ENCODE results near the gene TTLL10.

TTLL10 gene

DNA sequence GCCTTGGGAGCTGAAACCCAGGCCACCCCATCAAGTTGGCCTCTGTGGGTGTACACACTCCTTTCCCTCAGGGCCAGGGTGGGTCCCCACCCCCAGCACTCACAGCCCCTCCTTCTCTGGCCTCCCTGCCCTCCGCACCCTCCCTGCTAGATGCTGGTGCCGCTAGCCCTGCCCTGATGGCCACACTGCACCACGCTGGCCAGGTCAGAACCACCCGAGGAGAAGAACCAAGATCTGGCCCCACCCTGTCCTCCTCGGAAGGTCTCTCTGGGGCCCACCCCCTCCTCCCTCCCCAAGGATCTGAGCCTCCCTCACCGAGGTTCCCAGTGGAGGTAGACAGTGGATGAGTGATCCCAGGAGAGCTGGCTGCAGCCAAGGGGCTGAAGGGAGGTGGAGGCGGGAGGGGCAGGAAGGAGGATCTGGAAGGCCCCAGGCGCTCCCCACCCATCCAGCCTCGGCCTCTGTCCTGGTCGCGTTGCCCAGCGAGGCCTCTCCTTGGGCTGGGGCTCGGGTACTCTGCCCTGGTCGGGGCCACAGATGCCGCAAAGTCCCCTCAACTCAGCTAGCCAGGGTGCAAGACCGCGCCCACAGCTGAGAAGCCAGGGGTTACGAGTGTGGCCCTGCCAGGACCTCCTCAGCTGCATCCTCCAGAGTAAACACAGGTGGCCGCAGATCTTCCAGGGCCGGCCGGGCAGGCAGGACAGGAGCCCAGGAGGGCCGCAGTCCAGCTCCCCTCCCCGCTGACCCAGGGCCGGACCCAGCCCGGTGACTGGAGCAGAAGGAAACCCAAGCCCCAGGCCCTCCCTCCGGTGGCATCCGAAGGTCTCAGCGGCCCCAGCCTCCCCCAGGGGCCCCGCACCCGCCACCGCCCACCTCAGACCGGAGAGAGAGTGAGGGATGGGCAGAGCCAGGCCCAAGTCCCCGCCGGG is 63.5 kb downstream of the TTLL10 start:
- no peaks in the 10 kb centered on the region for H3K27me3 ChIP-seq (ENCODE audit: insufficient read depth, low read length, poor library complexity, severe bottlenecking)
- peaks cover 11% of the 10 kb centered on the region for H3K4me1 ChIP-seq (ENCODE audit: insufficient read depth, low read length, poor library complexity, severe bottlenecking)
- H3F3A ChIP-seq (ENCODE audit: low read depth) = no peaks in the 10 kb centered on the region
- TF ChIP-seq, protein P1, sequence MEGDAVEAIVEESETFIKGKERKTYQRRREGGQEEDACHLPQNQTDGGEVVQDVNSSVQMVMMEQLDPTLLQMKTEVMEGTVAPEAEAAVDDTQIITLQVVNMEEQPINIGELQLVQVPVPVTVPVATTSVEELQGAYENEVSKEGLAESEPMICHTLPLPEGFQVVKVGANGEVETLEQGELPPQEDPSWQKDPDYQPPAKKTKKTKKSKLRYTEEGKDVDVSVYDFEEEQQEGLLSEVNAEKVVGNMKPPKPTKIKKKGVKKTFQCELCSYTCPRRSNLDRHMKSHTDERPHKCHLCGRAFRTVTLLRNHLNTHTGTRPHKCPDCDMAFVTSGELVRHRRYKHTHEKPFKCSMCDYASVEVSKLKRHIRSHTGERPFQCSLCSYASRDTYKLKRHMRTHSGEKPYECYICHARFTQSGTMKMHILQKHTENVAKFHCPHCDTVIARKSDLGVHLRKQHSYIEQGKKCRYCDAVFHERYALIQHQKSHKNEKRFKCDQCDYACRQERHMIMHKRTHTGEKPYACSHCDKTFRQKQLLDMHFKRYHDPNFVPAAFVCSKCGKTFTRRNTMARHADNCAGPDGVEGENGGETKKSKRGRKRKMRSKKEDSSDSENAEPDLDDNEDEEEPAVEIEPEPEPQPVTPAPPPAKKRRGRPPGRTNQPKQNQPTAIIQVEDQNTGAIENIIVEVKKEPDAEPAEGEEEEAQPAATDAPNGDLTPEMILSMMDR (conservative IDR thresholded peaks at IDR 0.05; ENCODE audit: low read length) = no peak
- no peak for TF ChIP-seq EZH2phosphoT487 (IDR thresholded peaks at IDR 0.05; ENCODE audit: borderline replicate concordance)
- H2AFZ ChIP-seq (ENCODE audit: low read length) = no peak overlapping the region
- peaks cover 3% of the 10 kb centered on the region for H4K20me1 ChIP-seq (ENCODE audit: insufficient read depth, low read length, poor library complexity, severe bottlenecking)
- H3K4me2 ChIP-seq (ENCODE audit: low read depth, low read length, poor library complexity, severe bottlenecking) = no peak overlapping the region
- no peak overlapping the region for H3K9ac ChIP-seq (ENCODE audit: low read depth, low read length, poor library complexity, severe bottlenecking)
- H3K9me2 ChIP-seq (replicated peaks; ENCODE audit: low read depth, low read length) = no peaks in the 10 kb centered on the region
- H3K4me3 ChIP-seq (ENCODE audit: low read length, poor library complexity, severe bottlenecking) = no peak overlapping the region
- no peaks in the 10 kb centered on the region for H3K9me3 ChIP-seq (ENCODE audit: insufficient read depth, low read depth, low read length)
- H3K36me3 ChIP-seq (ENCODE audit: insufficient read depth, low read length) = no peaks in the 10 kb centered on the region
- peaks cover 30% of the 10 kb centered on the region for H3K79me2 ChIP-seq (ENCODE audit: insufficient read depth, low read length)

DNA sequence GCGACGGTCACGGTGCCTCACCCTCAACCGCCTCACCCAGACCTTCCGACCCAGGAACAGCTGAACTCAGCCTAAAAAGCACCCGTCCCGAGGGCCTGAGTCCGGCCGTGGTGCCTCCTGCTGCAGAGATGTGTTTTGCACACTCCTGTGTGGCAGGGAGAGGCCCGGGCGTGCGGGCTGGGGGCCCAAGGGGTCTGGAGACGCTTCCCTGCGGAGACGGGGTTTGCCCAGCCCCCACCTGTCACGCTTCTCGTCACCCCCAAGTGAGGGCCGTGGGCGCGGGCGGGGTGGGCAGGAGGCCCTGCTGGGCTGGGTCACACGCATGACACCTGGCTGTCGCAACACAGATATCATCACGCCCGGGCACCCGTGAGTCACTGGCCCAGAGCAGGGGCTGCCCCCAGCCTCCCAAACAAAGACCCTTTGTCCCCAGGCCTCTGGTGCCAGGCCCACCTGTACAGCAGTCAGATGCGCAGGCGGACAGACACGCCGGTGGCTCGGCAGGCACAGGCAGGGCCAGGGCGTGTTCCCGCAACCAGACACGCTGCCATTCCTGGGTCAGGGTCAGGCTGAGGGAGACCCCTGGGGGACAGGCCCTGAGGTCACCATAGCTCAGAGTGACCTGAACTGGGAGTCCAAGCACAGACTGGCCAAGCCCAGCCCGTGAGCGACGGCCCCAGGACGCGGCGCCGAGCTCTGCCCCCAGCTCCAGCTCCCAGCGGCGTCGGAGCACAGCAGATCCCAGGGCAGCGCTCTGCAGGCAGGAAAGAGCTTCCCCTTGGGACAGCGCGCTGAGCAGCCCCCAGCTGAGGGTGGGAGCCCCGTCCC is 64.4 kb downstream of the TTLL10 start:
- Histone ChIP-seq H3K27me3 (ENCODE audit: insufficient read depth, low read length, poor library complexity, severe bottlenecking) (no peaks in the 10 kb centered on the region), H3K9me3 (ENCODE audit: insufficient read depth, low read depth, low read length) (no peaks in the 10 kb centered on the region), H3K4me3 (ENCODE audit: low read length, poor library complexity, severe bottlenecking) (no peak overlapping the region), H2AFZ (ENCODE audit: low read length) (no peak overlapping the region), H3K79me2 (ENCODE audit: insufficient read depth, low read length) (peaks cover 23% of the 10 kb centered on the region), H3K9ac (ENCODE audit: low read depth, low read length, poor library complexity, severe bottlenecking) (no peak overlapping the region), H3K36me3 (ENCODE audit: insufficient read depth, low read length) (no peaks in the 10 kb centered on the region), H3F3A (ENCODE audit: low read depth) (no peaks in the 10 kb centered on the region), H3K4me1 (ENCODE audit: insufficient read depth, low read length, poor library complexity, severe bottlenecking) (peaks cover 8% of the 10 kb centered on the region), H3K9me2 (replicated peaks; ENCODE audit: low read depth, low read length) (no peaks in the 10 kb centered on the region), H3K4me2 (ENCODE audit: low read depth, low read length, poor library complexity, severe bottlenecking) (no peak overlapping the region), H4K20me1 (ENCODE audit: insufficient read depth, low read length, poor library complexity, severe bottlenecking) (peaks cover 3% of the 10 kb centered on the region)
- TF ChIP-seq, protein P1 (conservative IDR thresholded peaks at IDR 0.05; ENCODE audit: low read length) = no peak

DNA sequence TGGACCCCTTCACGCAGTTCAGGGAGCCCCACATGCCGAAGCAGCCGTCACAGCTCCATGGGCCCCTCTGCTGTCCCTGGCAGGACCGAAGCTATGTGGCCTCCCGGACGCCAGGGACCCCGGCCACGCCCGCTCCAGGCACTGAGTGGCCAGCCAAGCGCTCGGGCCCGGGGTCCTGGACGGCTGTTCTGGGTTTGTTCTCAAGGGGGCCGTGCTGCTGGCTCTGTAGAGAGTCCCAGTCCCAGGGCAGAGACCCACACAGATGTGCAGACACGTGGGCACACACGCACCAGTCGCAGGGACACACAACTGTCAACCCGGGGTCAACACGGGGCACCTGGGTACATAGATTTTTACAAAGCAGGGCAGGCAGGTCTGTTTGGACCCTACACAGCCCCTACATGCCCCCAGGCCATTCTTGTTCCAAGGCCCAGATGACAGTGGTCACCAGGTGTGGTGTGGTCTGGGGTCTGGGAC is 65.1 kb downstream of the TTLL10 start:
- TF ChIP-seq, protein P1 (conservative IDR thresholded peaks at IDR 0.05; ENCODE audit: low read length) = no peak
- no peak for TF ChIP-seq EZH2phosphoT487 (IDR thresholded peaks at IDR 0.05; ENCODE audit: borderline replicate concordance)
- H3K4me3 ChIP-seq (ENCODE audit: low read length, poor library complexity, severe bottlenecking) = no peak overlapping the region
- peaks cover 1% of the 10 kb centered on the region for H3K4me1 ChIP-seq (ENCODE audit: insufficient read depth, low read length, poor library complexity, severe bottlenecking)
- no peaks in the 10 kb centered on the region for H3F3A ChIP-seq (ENCODE audit: low read depth)
- H3K9me3 ChIP-seq (ENCODE audit: insufficient read depth, low read depth, low read length) = no peaks in the 10 kb centered on the region
- H2AFZ ChIP-seq (ENCODE audit: low read length) = no peak overlapping the region
- H3K79me2 ChIP-seq (ENCODE audit: insufficient read depth, low read length) = peaks cover 16% of the 10 kb centered on the region
- no peaks in the 10 kb centered on the region for H3K9me2 ChIP-seq (replicated peaks; ENCODE audit: low read depth, low read length)
- H3K36me3 ChIP-seq (ENCODE audit: insufficient read depth, low read length) = no peaks in the 10 kb centered on the region
- no peak overlapping the region for H3K9ac ChIP-seq (ENCODE audit: low read depth, low read length, poor library complexity, severe bottlenecking)
- H3K27me3 ChIP-seq (ENCODE audit: insufficient read depth, low read length, poor library complexity, severe bottlenecking) = no peaks in the 10 kb centered on the region
- H4K20me1 ChIP-seq (ENCODE audit: insufficient read depth, low read length, poor library complexity, severe bottlenecking) = peaks cover 3% of the 10 kb centered on the region
- no peak overlapping the region for H3K4me2 ChIP-seq (ENCODE audit: low read depth, low read length, poor library complexity, severe bottlenecking)

All from Loucy (cell line).